HL-60 (cell line): Measurements from ENCODE around the gene RAE1.

Source experiments
- DNase-seq, 2 experiments: peaks; one replicate each; pipeline ENCODE4 v3.0.0-alpha.2; 2010 to 2020; ENCODE audit warnings: low read depth in 1 of 2, low spot score in 1 of 2
- H3K27ac ChIP-seq: fragments of 250-450 bp; sonication (Bioruptor Pico); replicated peaks from 2 replicates; pipeline ENCODE4 v1.5.1; 2020; ENCODE audit warnings: mild to moderate bottlenecking, moderate library complexity
- H3K27me3 ChIP-seq: fragments of 250-450 bp; sonication (Bioruptor Pico); 2 replicates; pipeline ENCODE4 v1.5.1; 2021; ENCODE audit warnings: mild to moderate bottlenecking, moderate library complexity; ENCODE audit not compliant: insufficient read depth, poor library complexity, severe bottlenecking
- H3K4me3 ChIP-seq: replicated peaks from 2 replicates; pipeline ENCODE4 v1.5.1; 2011; ENCODE audit warnings: mild to moderate bottlenecking, control low read depth, low read length; ENCODE audit not compliant: insufficient read depth
- CTCF ChIP-seq: IDR thresholded peaks from one replicate; pipeline ENCODE4 v1.5.1; 2011; ENCODE audit warnings: low read length, control low read depth, inconsistent platforms; ENCODE audit not compliant: insufficient read depth
- GABPA ChIP-seq: IDR thresholded peaks from 2 replicates; pipeline ENCODE4 v1.6.1; 2012; ENCODE audit warnings: low read depth
- POLR2AphosphoS5 ChIP-seq: IDR thresholded peaks from 2 replicates; pipeline ENCODE4 v1.6.1; 2012; ENCODE audit warnings: low read depth
- REST ChIP-seq: IDR thresholded peaks from 2 replicates; pipeline ENCODE4 v1.6.1; 2012; ENCODE audit warnings: low read depth; ENCODE audit not compliant: insufficient replicate concordance
- SPI1 ChIP-seq: IDR thresholded peaks from 2 replicates; pipeline ENCODE4 v1.6.1; 2012; ENCODE audit warnings: low read depth, mild to moderate bottlenecking, borderline replicate concordance

The RAE1 gene

GRCh38 chr20:57385940-57386339, 34.9 kb downstream of the RAE1 start:
- no peak for DNase-seq
- Histone ChIP-seq H3K27ac (no peak overlapping the region), H3K4me3 (no peak overlapping the region), H3K27me3 (no peaks in the 10 kb centered on the region)
- TF ChIP-seq SPI1 (no peak), GABPA (no peak), CTCF (no peak), REST (no peak), POLR2AphosphoS5 (no peak)

- Histone ChIP-seq H3K4me3 (no peak overlapping the region), H3K27me3 (no peaks in the 10 kb centered on the region), H3K27ac (no peak overlapping the region)
- no peak for DNase-seq
- no peak for TF ChIP-seq CTCF
These were observed 35.7 kb downstream of the RAE1 start for GRCh38 chr20:57386762-57387161.

GRCh38 chr20:57387463-57387862, 36.4 kb downstream of the RAE1 start:
- no peak for DNase-seq
- TF ChIP-seq POLR2AphosphoS5 (no peak), REST (no peak), GABPA (no peak), SPI1 (no peak), CTCF (no peak)
- H3K27ac ChIP-seq: no peak overlapping the region

GRCh38 chr20:57387945-57388371, 36.9 kb downstream of the RAE1 start:
- TF ChIP-seq REST (no peak), POLR2AphosphoS5 (no peak), CTCF (no peak)
- Histone ChIP-seq H3K4me3 (no peak overlapping the region), H3K27ac (no peak overlapping the region), H3K27me3 (no peaks in the 10 kb centered on the region)
- DNase-seq: no peak

More at GRCh38 chr20:57387463-57387862, 36.4 kb downstream of the RAE1 start:
- Histone ChIP-seq H3K4me3 (no peak overlapping the region), H3K27me3 (no peaks in the 10 kb centered on the region)
